Stimulated activated naive CD4-positive, alpha-beta T cell (primary cell): Measurements from ENCODE around the gene ZNF319.

Experiments
- DNase-seq, 6 experiments: peaks; one replicate each; lab custom pipeline; 2025; lab: John Stamatoyannopoulos, UW

ZNF319 gene

DNA sequence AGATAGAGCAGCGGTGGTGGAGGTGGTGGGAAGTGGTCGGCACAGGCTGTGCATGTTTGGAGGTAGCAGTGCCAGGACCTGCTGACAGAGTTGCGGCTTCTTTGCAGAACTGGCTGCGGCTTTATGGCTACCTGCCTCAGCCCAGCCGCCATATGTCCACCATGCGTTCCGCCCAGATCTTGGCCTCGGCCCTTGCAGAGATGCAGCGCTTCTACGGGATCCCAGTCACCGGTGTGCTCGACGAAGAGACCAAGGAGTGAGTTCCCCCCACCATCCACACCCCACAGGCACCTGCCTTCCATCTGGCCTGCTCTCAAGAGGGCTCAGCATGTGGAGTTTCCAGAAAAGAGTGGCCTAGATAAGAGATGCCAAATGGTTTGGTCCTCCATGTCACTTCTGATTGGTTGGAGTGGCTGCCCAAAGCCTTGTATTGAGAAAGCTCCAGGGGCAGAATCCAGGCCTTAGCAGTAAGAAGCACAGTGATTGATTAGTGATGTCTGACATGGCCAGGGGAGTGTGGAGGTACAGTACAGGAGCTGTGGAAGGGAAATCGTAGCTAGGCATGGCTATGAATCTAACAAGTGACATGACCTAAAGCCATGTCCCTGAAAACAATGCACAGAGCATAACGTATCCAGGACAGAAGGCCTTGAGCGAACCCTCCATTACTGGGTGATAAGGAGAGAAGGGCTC lies 37.0 kb upstream of the ZNF319 start:
- no peak for DNase-seq

DNA sequence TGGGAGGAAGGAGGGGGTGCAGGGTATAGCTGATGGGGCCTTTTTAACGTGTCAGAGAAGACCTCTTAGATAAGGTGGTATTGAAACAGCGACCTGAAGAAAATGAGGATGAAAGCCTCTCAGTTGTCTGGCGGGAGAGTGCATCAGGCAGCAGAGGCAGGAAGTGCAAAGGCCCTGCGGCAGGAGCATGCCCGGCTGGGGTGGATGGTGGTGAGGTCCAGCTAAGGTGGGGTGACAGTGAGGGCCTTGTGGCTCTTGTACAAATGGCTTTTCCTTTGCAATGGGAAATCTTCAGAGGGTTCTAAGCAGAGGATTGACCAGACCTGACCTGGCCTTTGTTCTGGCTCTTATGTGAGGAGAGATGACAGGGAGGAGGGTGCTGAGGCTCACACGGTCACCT lies 36.5 kb upstream of the ZNF319 start:
- no peak for DNase-seq

DNA sequence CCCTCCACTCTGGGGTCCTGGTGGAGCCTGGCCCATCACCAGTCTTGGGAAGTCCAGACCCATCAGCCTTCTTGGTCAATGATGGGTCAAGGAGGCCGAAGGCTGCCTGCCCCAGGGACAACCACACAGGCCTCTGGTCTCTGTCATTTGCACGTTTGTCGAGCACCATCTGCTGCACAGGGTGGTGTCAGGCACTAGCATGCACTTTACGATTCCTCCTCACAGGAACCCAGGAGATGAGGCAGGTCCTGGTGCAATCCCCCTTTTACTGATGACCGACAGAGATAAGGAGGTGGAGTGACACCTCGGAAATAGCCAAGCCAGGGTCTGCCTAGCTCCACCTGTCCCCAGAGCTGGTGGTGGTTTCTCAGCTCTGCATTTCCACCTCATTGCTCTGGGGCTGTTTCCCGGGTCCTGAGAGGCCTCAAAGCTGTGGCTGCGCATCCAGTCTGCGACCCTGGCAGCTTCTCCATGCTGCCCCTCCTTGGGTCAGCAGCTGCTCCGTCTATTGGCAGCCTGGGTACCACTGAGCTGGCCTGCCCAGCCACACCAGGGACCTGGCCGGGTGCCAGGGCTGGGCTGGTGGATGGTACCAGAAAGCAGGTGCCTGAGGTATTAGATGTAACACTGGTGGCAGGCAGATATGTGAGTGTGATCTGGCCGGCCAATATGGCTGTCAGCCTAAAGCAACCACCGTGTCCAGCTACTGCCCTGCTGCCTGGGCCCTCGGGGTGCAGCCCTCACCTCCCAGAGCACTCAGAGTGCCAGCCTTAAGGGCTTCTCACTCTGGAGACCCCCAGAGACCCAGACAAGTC lies 35.1 kb upstream of the ZNF319 start:
- no peak for DNase-seq

GRCh38 chr16:58034774-58035173 lies 34.3 kb upstream of the ZNF319 start:
- DNase-seq, result no peak

DNA sequence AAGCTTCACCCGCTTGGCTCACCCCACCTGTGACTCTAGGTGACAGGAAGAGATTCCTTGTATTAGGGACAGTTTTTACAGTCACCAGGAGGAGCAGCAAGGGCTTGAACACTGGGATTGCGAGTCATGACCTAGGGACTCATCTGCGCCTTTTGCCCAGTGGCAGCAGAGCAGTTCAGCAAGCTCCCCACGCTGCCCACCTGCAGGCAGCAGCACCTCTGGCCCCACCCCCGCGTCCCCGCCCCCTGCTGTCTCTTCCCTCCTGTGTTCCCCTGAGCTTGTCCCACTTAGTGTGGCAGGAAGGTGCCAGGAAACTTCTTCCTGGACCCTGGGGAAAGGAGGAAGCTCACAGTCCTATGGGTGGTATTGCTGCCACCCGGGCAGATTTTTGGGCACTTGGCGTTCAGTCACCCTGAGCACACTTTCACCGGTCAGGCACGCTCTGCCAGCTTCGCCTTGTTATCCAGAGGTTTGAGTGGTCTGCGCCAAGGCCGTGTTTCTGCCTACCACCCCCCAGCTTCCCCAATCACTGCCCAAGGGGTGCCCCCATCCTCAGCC lies 33.7 kb upstream of the ZNF319 start:
- no peak for DNase-seq

GRCh38 chr16:58032710-58033293 lies 32.3 kb upstream of the ZNF319 start:
- no peak for DNase-seq

GRCh38 chr16:58031016-58031800 lies 30.7 kb upstream of the ZNF319 start:
- no peak for DNase-seq

GRCh38 chr16:58030136-58030840 lies 29.8 kb upstream of the ZNF319 start:
- no peak for DNase-seq

GRCh38 chr16:58029410-58029809 lies 28.9 kb upstream of the ZNF319 start:
- DNase-seq, result no peak

GRCh38 chr16:58028541-58029070 lies 28.1 kb upstream of the ZNF319 start:
- no peak for DNase-seq

DNA sequence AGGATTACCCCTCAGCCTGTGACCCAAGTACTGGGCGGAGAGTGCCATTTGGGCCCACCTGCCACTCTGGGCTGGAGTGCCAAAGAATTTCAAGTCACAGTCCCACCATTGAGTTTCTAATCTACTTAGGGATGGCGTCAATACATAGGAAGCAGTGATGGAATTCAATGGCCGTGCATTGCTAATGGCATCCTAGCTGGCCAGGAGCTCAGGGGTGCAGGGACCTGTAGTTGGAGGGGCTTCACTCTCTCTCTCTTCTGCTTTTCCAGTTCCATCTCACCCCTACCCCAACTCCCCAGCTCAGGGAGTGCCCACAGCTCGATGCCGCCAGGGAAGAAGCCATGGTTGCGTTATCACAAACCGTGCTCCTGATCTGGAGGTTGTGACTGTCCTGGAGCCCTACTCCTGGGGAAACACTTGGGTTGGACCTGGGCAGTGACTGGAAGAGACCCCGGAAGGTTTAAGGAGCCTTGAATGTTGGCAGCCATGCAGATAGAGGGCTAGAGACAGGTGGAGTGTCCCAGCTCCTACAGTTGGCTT lies 27.5 kb upstream of the ZNF319 start:
- DNase-seq, result no peak

DNA sequence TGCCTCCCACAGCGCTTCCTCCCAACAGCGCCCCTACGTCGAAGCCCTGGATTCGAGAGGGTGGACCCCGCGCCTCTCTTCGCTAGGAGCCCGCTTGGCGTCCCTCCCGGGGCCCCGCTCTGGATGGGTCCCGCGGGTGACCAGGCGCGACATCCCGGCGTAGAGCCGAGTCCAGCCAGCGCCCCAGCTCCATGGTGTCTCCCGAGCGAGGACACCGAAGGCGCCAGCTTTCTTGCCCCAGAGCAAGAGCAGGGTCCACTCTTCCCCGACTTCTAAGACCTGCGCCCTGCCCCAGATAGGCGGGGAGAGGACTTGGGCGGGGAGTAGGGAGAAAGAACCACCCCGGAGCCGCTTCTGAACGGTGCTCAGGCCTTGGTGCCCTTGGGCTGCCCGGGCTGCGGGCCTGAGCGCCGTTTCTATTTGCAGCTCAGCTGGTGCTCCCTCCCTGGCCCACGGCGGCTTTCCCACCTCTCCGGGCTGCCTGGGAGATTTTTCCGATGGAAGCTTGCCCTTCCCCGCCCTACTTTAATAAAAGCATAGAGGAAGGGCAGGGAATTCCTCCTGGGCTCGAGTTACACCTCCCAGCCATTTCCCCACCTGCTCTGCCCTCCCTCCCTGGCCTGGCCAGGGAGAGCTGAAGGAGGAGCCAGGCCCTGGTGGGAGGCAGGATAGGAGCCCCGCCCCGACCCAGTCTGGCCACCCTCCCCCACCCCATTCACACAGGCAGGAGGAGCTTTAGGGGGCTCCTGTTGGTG lies 26.9 kb upstream of the ZNF319 start:
- no peak for DNase-seq

GRCh38 chr16:58026705-58027160 lies 26.3 kb upstream of the ZNF319 start:
- no peak for DNase-seq

DNA sequence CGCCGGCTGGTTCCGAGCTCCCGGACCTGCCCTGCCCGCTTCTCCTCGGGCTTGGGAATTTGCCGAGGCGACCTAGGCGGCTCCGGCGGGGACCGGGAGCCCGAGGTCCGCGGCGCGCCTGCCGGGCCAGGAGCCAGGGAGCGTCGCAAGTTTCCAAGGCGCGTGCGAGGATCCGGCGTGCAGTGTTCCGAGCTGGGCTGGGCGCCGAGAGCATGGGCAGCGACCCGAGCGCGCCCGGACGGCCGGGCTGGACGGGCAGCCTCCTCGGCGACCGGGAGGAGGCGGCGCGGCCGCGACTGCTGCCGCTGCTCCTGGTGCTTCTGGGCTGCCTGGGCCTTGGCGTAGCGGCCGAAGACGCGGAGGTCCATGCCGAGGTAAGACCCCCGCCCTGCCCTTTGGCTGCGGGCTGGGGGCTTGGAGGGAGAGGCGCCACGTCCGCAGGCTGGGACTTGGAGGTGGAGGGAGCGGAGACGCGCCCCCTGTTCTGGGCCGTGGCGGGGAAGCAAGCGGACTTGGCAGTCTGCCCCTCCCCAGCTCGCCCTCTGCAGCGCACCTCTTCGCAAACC lies 25.8 kb upstream of the ZNF319 start:
- peak in 2 of 6 experiments; percentile 10 to 19 for DNase-seq

GRCh38 chr16:58025351-58026138 lies 25.1 kb upstream of the ZNF319 start, which contains the start of gene MMP15:
Gene MMP15, plus strand, starts transcription at chr16:58025754. Its CDS starts 597 bp downstream, at chr16:58026351.
- peak in 5 of 6 experiments; percentile 35 to 48 (median 38) for DNase-seq

- DNase-seq, result peak in 2 of 6 experiments; percentile 12 to 23
These were observed 24.2 kb upstream of the ZNF319 start for GRCh38 chr16:58024486-58025350.

GRCh38 chr16:58022601-58023371 lies 22.3 kb upstream of the ZNF319 start:
- no peak for DNase-seq
